Omental fat pad (tissue), 4 donors: ENCODE results near the gene CTTN. TPM values are rescaled to one million over a fixed set of nuclear protein-coding genes. Genes with fewer than 3 reads are reported as not detected.
A peak's percentile ranks its signal among the peaks of the same experiment; 100 is the strongest.

Experiments
- ATAC-seq: fragments of 150-250 bp; one replicate; pipeline ENCODE4 v1.9.1; 2016; ENCODE audit warnings: mild to moderate bottlenecking, moderate library complexity; ENCODE audit not compliant: low FRiP score
- DNase-seq: peaks from one replicate; pipeline ENCODE4 v3.0.0-alpha.2; 2019; ENCODE audit warnings: low spot score
- CTCF ChIP-seq, 3 donors: fragments of 450-650 bp; IDR thresholded peaks; one replicate each; pipeline ENCODE4 v1.5.1; 2016 to 2017; ENCODE audit warnings: antibody characterized with exemption in 3 of 3, mild to moderate bottlenecking in 3 of 3, moderate library complexity in 2 of 3
- total RNA-seq, 4 donors: library from RNA; depleted of rRNA; stranded (reverse); fragments of >200 nt; gene quantifications; one replicate each; pipeline ENCODE4 v1.1.0, GENCODE V29; 2016

The CTTN gene
- 100 to 1,000 TPM; 240 to 341 (median 294) TPM for total RNA-seq

GRCh38 chr11:70397983-70398833 lies at the start of gene CTTN:
CTTN (plus strand) TSS chr11:70398529; CDS start chr11:70407298, 8,769 bp downstream.
- DNase-seq (peak; percentile 63), ATAC-seq (peak; percentile 80)
- no peak for TF ChIP-seq CTCF (IDR thresholded peaks at IDR 0.05)

GRCh38 chr11:70348608-70349007 lies 49.7 kb upstream of the CTTN start:
- no peak for TF ChIP-seq CTCF (IDR thresholded peaks at IDR 0.05)
- ATAC-seq = no peak

GRCh38 chr11:70351646-70352045 lies 46.7 kb upstream of the CTTN start:
- ATAC-seq (no peak), DNase-seq (no peak)

More at GRCh38 chr11:70348608-70349007, 49.7 kb upstream of the CTTN start:
- no peak for DNase-seq

GRCh38 chr11:70352100-70352499 lies 46.2 kb upstream of the CTTN start:
- DNase-seq (no peak), ATAC-seq (no peak)
- no peak for TF ChIP-seq CTCF (IDR thresholded peaks at IDR 0.05)

More at GRCh38 chr11:70351646-70352045, 46.7 kb upstream of the CTTN start:
- TF ChIP-seq CTCF (IDR thresholded peaks at IDR 0.05) = no peak

GRCh38 chr11:70352601-70353000 lies 45.7 kb upstream of the CTTN start:
- ATAC-seq = peak; percentile 68
- no peak for TF ChIP-seq CTCF (IDR thresholded peaks at IDR 0.05)
- DNase-seq = no peak

- ATAC-seq (no peak), DNase-seq (no peak)
- no peak for TF ChIP-seq CTCF (IDR thresholded peaks at IDR 0.05)
Observed at GRCh38 chr11:70353329-70353728, 45.0 kb upstream of the CTTN start.
